HepG2 (cell line): ENCODE results near the gene AGRP. TPM values are rescaled to one million over a fixed set of nuclear protein-coding genes. Genes with fewer than 3 reads are reported as not detected.

ENCODE experiments used
- E2F2 ChIP-seq: sonication (generic); formaldehyde crosslinking; IDR thresholded peaks from 2 replicates; pipeline ENCODE4 v1.4.0; 2020; ENCODE audit warnings: missing genetic modification reagents, borderline replicate concordance
- GABPB1 ChIP-seq: IDR thresholded peaks from 2 replicates; pipeline ENCODE4 v1.6.1; 2016; ENCODE audit warnings: mild to moderate bottlenecking, missing genetic modification reagents, moderate library complexity, missing compliant biosample characterization
- GATA4 ChIP-seq: sonication (generic); IDR thresholded peaks from 2 replicates; pipeline ENCODE4 v1.6.1; 2016; ENCODE audit warnings: antibody characterized with exemption, low read depth, borderline replicate concordance
- GPN1 ChIP-seq: sonication (generic); formaldehyde crosslinking; IDR thresholded peaks from 2 replicates; pipeline ENCODE4 v1.5.1; 2020; ENCODE audit warnings: missing genetic modification reagents, borderline replicate concordance
- KIAA2018 ChIP-seq: sonication (generic); formaldehyde crosslinking; IDR thresholded peaks from 2 replicates; pipeline ENCODE4 v1.5.0; 2020; ENCODE audit warnings: mild to moderate bottlenecking, missing genetic modification reagents, borderline replicate concordance
- KLF16 ChIP-seq, 2 experiments: sonication (generic) in 1 of 2; formaldehyde crosslinking in 1 of 2; IDR thresholded peaks; 2 replicates each; pipeline versions ENCODE4 v1.6.1 to v1.8.0; 2016 to 2023; ENCODE audit warnings: missing genetic modification reagents in 2 of 2, missing compliant biosample characterization in 1 of 2
- NKX3-1 ChIP-seq: sonication (generic); formaldehyde crosslinking; IDR thresholded peaks from 2 replicates; pipeline ENCODE4 v1.5.0; 2020; ENCODE audit warnings: missing genetic modification reagents
- NR2C2 ChIP-seq: sonication (generic); formaldehyde crosslinking; IDR thresholded peaks from 2 replicates; pipeline ENCODE4 v1.4.0; 2020; ENCODE audit warnings: missing genetic modification reagents, mild to moderate bottlenecking, moderate library complexity, borderline replicate concordance
- NR2F6 ChIP-seq, 2 experiments: IDR thresholded peaks; 2 replicates each; pipeline ENCODE4 v1.6.1; 2016; ENCODE audit warnings: antibody characterized with exemption in 1 of 2, mild to moderate bottlenecking in 1 of 2
- TGIF2 ChIP-seq: IDR thresholded peaks from 2 replicates; pipeline ENCODE4 v1.6.1; 2016; ENCODE audit warnings: control low read depth, missing compliant biosample characterization
- TRIM24 ChIP-seq: sonication (generic); formaldehyde crosslinking; IDR thresholded peaks from 2 replicates; pipeline ENCODE4 v1.8.0; 2022; ENCODE audit warnings: mild to moderate bottlenecking, missing genetic modification reagents
- XRCC5 ChIP-seq: fragments of 200-400 bp; formaldehyde crosslinking; optimal IDR thresholded peaks from 2 replicates; pipeline ENCODE3; 2017; ENCODE audit warnings: mild to moderate bottlenecking, low read length
- ZNF17 ChIP-seq: sonication (generic); formaldehyde crosslinking; IDR thresholded peaks from 2 replicates; pipeline ENCODE4 v1.5.0; 2020; ENCODE audit warnings: mild to moderate bottlenecking, missing genetic modification reagents
- ZNF574 ChIP-seq: sonication (generic); formaldehyde crosslinking; IDR thresholded peaks from 2 replicates; pipeline ENCODE4 v1.4.0; 2020; ENCODE audit warnings: missing genetic modification reagents
- ZNF775 ChIP-seq: sonication (generic); formaldehyde crosslinking; IDR thresholded peaks from 2 replicates; pipeline ENCODE4 v1.4.0; 2020; ENCODE audit warnings: missing genetic modification reagents, mild to moderate bottlenecking, moderate library complexity, borderline replicate concordance
- ZNF784 ChIP-seq: sonication (generic); formaldehyde crosslinking; IDR thresholded peaks from 2 replicates; pipeline ENCODE4 v1.5.1; 2020; ENCODE audit warnings: missing genetic modification reagents, mild to moderate bottlenecking, borderline replicate concordance
- polyA plus RNA-seq, 8 experiments: library from polyadenylated mRNA; depleted of rRNA in 3 of 8; stranded (reverse) in 7 of 8; unstranded in 1 of 8; fragments of >200 nt; fragmentation: Illumina TruSeq in 4 of 8; extraction: Trizol in 4 of 8; gene quantifications; 2 replicates each; pipeline versions ENCODE4 v1.2.1 to v1.2.3, GENCODE V29; 2011 to 2016; ENCODE audit warnings: low read depth in 4 of 8, missing spikeins in 1 of 8, mixed read lengths in 1 of 8; ENCODE audit not compliant: insufficient read depth in 1 of 8
- total RNA-seq, 5 experiments: library from RNA; depleted of rRNA; stranded (reverse); fragments of >200 nt; fragmentation: Illumina TruSeq; extraction: Trizol; gene quantifications; 2 replicates each; pipeline ENCODE4 v1.2.3, GENCODE V29; 2016; ENCODE audit warnings: low read depth in 1 of 5

Gene AGRP
- total and polyA plus RNA-seq, 2 of the 13 experiments (the other 11 are each of a cell fraction or from before 2014, with no cell fraction given): not detected

- TF ChIP-seq TGIF2: peak; percentile 100
- no peak for TF ChIP-seq NR2F6 (IDR thresholded peaks at IDR 0.05)
- peak; percentile 44; the same call in 1 of the 2 replicates for TF ChIP-seq NR2F6 (CRISPR knock-in tag; IDR thresholded peaks at IDR 0.05)
- TF ChIP-seq ZNF775: no peak
- no peak for TF ChIP-seq ZNF17 (CRISPR knock-in tag)
- TF ChIP-seq TRIM24 (CRISPR knock-in tag): no peak
- no peak for TF ChIP-seq GPN1 (CRISPR knock-in tag)
- peak in 1 of 2 experiments; percentile 99; a peak in 2 of 4 replicates for TF ChIP-seq KLF16 (CRISPR knock-in tag; IDR thresholded peaks at IDR 0.05)
- TF ChIP-seq KIAA2018: no peak
- no peak for TF ChIP-seq GATA4
- peak; percentile 92 for TF ChIP-seq ZNF574 (CRISPR knock-in tag)
- no peak for TF ChIP-seq ZNF784 (CRISPR knock-in tag)
- TF ChIP-seq E2F2 (CRISPR knock-in tag): peak; percentile 86; the same call in 1 of the 2 replicates
- TF ChIP-seq GABPB1 (CRISPR knock-in tag): peak; percentile 96
- TF ChIP-seq NR2C2: peak; percentile 86
- no peak for TF ChIP-seq NKX3-1 (CRISPR knock-in tag)
- TF ChIP-seq XRCC5: peak; percentile 94
Measured at GRCh38 chr16:67480833-67481560, 2.4 kb downstream of the AGRP start, which contains the start of gene ATP6V0D1 (continued).
